Coronary artery (tissue), 2 donors: Measurements from ENCODE around the gene PAGE1.

Source experiments
- DNase-seq: peaks from one replicate; pipeline ENCODE4 v3.0.0-alpha.2; 2017; ENCODE audit warnings: low spot score
- H3K27ac ChIP-seq, 2 donors: fragments of 200-600 bp; sonication (generic); one replicate each; pipeline ENCODE4 v1.5.1; 2016 to 2019
- H3K4me3 ChIP-seq: fragments of 200-600 bp; sonication (generic); 2 replicates; pipeline ENCODE4 v1.5.1; 2016; ENCODE audit warnings: mild to moderate bottlenecking, moderate library complexity
- TF ChIP-seq, protein P1 (sequence below): fragments of 200-600 bp; sonication (generic); IDR thresholded peaks from one replicate; pipeline ENCODE4 v1.5.1; 2019; ENCODE audit warnings: antibody characterized with exemption

Gene PAGE1

DNA sequence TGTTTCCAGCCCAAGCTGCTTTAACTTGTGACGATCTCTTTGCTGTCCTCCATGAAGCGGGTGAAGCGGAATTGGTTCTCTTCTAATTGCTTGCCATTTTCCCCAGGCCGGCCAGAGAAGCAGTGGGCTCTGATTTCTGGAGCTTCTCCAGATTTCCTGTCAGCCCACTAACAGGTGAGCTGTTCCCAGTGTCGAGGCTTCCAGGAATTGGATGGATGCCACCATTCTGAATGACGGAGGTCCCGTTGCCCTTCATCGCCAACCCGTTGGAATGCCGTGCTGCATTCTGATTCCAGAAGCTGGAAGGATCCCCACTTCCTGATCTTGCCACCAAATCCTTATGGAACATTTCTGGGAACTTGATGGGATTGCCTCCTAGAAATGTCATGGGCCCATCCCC lies 31.0 kb downstream of the PAGE1 start:
- DNase-seq = no peak
- TF ChIP-seq, protein P1, sequence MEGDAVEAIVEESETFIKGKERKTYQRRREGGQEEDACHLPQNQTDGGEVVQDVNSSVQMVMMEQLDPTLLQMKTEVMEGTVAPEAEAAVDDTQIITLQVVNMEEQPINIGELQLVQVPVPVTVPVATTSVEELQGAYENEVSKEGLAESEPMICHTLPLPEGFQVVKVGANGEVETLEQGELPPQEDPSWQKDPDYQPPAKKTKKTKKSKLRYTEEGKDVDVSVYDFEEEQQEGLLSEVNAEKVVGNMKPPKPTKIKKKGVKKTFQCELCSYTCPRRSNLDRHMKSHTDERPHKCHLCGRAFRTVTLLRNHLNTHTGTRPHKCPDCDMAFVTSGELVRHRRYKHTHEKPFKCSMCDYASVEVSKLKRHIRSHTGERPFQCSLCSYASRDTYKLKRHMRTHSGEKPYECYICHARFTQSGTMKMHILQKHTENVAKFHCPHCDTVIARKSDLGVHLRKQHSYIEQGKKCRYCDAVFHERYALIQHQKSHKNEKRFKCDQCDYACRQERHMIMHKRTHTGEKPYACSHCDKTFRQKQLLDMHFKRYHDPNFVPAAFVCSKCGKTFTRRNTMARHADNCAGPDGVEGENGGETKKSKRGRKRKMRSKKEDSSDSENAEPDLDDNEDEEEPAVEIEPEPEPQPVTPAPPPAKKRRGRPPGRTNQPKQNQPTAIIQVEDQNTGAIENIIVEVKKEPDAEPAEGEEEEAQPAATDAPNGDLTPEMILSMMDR = no peak
- Histone ChIP-seq H3K27ac (no peak overlapping the region), H3K4me3 (no peak overlapping the region)

DNA sequence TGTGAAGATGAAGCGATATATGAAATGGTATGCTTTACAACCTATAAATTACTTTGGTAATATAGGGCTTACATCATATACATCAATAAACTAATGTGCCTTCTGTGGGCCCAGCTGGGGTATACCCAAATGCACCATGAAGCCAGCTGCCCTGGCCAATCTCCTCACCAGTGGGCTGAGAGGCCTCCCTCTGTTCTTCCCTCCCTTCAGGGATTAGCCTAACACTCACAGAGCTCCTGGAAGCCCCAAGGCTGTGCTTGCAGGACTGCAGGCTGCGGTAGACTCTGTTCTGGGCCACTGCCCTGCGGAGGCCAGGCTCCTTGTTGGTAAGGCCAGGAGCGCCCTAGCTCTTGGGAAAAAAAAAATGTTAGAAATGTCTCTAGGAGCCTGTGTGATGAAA lies 33.9 kb downstream of the PAGE1 start:
- TF ChIP-seq, protein P1 = no peak
- Histone ChIP-seq H3K4me3 (no peak overlapping the region), H3K27ac (no peak overlapping the region)
- no peak for DNase-seq

DNA sequence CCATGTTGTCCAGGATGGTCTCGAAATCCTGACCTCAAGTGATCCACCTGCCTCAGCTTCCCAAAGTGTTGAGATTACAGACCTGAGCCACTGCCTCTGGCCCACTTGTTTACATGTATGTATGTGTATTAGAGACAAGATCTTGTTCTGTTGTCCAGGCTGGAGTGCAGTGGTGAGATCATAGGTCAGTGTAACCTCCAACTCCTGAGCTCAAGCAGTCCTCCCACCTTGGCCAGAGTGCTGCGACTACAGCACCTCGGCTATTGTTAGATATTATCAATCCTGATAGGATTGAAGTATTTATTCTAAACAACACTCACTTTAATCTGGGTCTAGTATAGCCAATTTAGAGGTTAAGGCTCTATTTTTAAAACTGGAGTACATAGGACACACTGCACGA lies 36.0 kb downstream of the PAGE1 start:
- H3K4me3 ChIP-seq = no peak overlapping the region
- no peak for DNase-seq
- TF ChIP-seq, protein P1 = no peak
- H3K27ac ChIP-seq = no peak overlapping the region

DNA sequence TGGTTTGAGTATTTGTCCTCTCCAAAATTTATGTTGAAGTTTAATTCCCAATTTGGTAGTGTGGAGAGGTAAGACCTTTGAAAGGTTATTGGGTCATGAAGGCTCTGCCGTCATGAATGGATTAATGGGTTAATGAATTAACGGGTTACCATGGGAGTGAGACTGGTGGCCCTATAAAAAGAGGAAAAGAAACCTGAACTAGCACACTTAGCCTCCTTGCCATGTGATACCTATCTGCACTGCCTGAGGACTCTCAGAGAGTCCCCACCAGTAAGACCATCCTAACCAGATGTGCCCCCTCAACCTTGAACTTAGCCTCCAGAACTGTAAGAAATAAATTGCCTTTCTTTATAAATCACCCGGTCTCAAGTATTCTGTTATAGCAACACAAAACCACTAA lies 39.3 kb downstream of the PAGE1 start:
- no peak for DNase-seq
- Histone ChIP-seq H3K27ac (no peak overlapping the region), H3K4me3 (no peak overlapping the region)
- TF ChIP-seq, protein P1 = no peak

DNA sequence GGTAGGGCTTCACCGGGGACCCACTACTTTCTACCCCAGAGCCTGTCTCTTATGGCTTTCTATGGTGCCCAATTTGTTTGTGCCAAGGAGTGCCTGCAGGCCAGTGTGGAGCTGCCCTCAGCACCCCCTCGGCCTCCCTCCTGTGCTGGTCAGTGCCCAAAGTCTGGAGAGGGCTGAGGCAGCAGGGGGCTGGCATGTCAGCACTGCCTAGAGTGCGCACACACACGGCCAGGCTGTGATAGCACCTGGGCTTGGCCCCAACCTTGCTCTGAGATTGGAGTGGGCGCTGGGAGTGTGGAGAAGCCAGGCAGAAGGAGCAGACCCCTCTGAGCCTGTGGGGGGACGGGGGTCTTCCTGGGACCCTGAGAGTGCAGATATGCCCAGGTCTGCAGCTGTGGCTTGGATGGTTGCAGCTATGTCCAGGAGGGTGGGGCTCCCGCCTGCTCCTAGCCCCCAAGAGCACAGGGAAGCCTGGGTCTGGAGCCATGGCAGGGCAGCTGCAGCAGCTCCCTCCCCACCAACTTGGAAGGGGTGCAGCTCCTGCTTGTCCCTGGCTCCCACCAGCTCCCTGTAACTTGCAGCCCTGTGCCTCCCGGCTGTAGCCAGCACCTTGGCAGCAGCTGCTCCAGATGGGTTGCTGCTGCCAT lies 50.7 kb downstream of the PAGE1 start:
- Histone ChIP-seq H3K4me3 (no peak overlapping the region), H3K27ac (no peak overlapping the region)
- no peak for DNase-seq
- TF ChIP-seq, protein P1 = no peak
